Liver (tissue), 9 donors: Measurements from ENCODE around the gene RET. TPM values are rescaled to one million over a fixed set of nuclear protein-coding genes. Genes with fewer than 3 reads are reported as not detected.
A peak's percentile ranks its signal among the peaks of the same experiment; 100 is the strongest.

Experiments used
- DNase-seq: peaks from one replicate; pipeline ENCODE4 v3.0.0-alpha.2; 2017; ENCODE audit warnings: low spot score
- H3K27ac ChIP-seq, 2 donors: one replicate each; pipeline ENCODE4 v1.7.0; 2013; ENCODE audit warnings: inconsistent platforms in 2 of 2, low read length in 2 of 2, control low read depth in 1 of 2, low read depth in 1 of 2, mild to moderate bottlenecking in 1 of 2
- H3K27me3 ChIP-seq, 4 donors: one replicate each; pipeline versions ENCODE4 v1.6.1 to v1.7.0; 2013; ENCODE audit warnings: low read length in 3 of 4, inconsistent platforms in 1 of 4, mild to moderate bottlenecking in 1 of 4, moderate library complexity in 1 of 4; ENCODE audit not compliant: control insufficient read depth in 4 of 4, insufficient read depth in 4 of 4
- H3K36me3 ChIP-seq, 4 donors: one replicate each; pipeline versions ENCODE4 v1.6.1 to v1.7.0; 2013; ENCODE audit warnings: low read length in 3 of 4, mild to moderate bottlenecking in 3 of 4, low read depth in 1 of 4, moderate library complexity in 1 of 4; ENCODE audit not compliant: control insufficient read depth in 4 of 4, insufficient read depth in 3 of 4
- H3K4me1 ChIP-seq, 4 donors: one replicate each; pipeline versions ENCODE4 v1.6.1 to v1.7.0; 2013; ENCODE audit warnings: low read length in 3 of 4, mild to moderate bottlenecking in 3 of 4, moderate library complexity in 1 of 4; ENCODE audit not compliant: control insufficient read depth in 4 of 4, insufficient read depth in 4 of 4
- H3K4me3 ChIP-seq, 3 donors: one replicate each; pipeline versions ENCODE4 v1.6.1 to v1.7.0; 2013; ENCODE audit warnings: low read length in 3 of 3, control low read depth in 1 of 3, low read depth in 1 of 3, mild to moderate bottlenecking in 1 of 3
- H3K9ac ChIP-seq, 2 donors: one replicate each; pipeline ENCODE4 v1.7.0; 2013; ENCODE audit warnings: low read length in 2 of 2, mild to moderate bottlenecking in 2 of 2, moderate library complexity in 2 of 2, control low read depth in 1 of 2, low read depth in 1 of 2
- H3K9me3 ChIP-seq, 4 donors: one replicate each; pipeline versions ENCODE4 v1.6.1 to v1.7.0; 2013; ENCODE audit warnings: low read length in 3 of 4; ENCODE audit not compliant: control insufficient read depth in 4 of 4
- ATF3 ChIP-seq: IDR thresholded peaks from 2 replicates; pipeline ENCODE4 v1.6.1; 2016; ENCODE audit warnings: antibody characterized with exemption
- CTCF ChIP-seq: fragments of 150-350 bp; IDR thresholded peaks from 2 replicates; pipeline ENCODE4 v1.5.1; 2017; ENCODE audit warnings: improper control_type of control experiment, low read depth, low read length; ENCODE audit not compliant: missing input control
- EGR1 ChIP-seq, 2 donors: IDR thresholded peaks; 2 replicates each; pipeline ENCODE4 v1.6.1; 2016 to 2018; ENCODE audit warnings: antibody characterized with exemption in 2 of 2, low read depth in 2 of 2
- FOXA1 ChIP-seq: IDR thresholded peaks from 2 replicates; pipeline ENCODE4 v1.6.1; 2016; ENCODE audit warnings: antibody characterized with exemption
- FOXA2 ChIP-seq: IDR thresholded peaks from 2 replicates; pipeline ENCODE4 v1.6.1; 2016; ENCODE audit warnings: antibody characterized with exemption
- GABPA ChIP-seq, 2 donors: IDR thresholded peaks in 1 of 2; conservative IDR thresholded peaks in 1 of 2; 2 replicates each; pipeline ENCODE4 v1.6.1; 2016; ENCODE audit warnings: antibody characterized with exemption in 2 of 2, mild to moderate bottlenecking in 1 of 2, moderate library complexity in 1 of 2
- HNF4A ChIP-seq, 2 donors: conservative IDR thresholded peaks; 2 replicates each; pipeline ENCODE4 v1.6.1; 2016; ENCODE audit warnings: antibody characterized with exemption in 2 of 2, mild to moderate bottlenecking in 2 of 2
- HNF4G ChIP-seq: IDR thresholded peaks from 2 replicates; pipeline ENCODE4 v1.6.1; 2016; ENCODE audit warnings: antibody characterized with exemption
- JUND ChIP-seq, 2 donors: IDR thresholded peaks; 2 replicates each; pipeline ENCODE4 v1.6.1; 2016; ENCODE audit warnings: antibody characterized with exemption in 2 of 2
- MAX ChIP-seq: IDR thresholded peaks from 2 replicates; pipeline ENCODE4 v1.6.1; 2016; ENCODE audit warnings: antibody characterized with exemption
- NR2F2 ChIP-seq: IDR thresholded peaks from 2 replicates; pipeline ENCODE4 v1.6.1; 2016; ENCODE audit warnings: antibody characterized with exemption
- RAD21 ChIP-seq, 2 donors: IDR thresholded peaks; 2 replicates each; pipeline ENCODE4 v1.6.1; 2016; ENCODE audit warnings: antibody characterized with exemption in 2 of 2, mild to moderate bottlenecking in 2 of 2
- REST ChIP-seq: IDR thresholded peaks from 2 replicates; pipeline ENCODE4 v1.6.1; 2016; ENCODE audit warnings: antibody characterized with exemption, mild to moderate bottlenecking
- RXRA ChIP-seq, 2 donors: IDR thresholded peaks; 2 replicates each; pipeline ENCODE4 v1.6.1; 2017 to 2018; ENCODE audit warnings: antibody characterized with exemption in 2 of 2, mild to moderate bottlenecking in 1 of 2
- SP1 ChIP-seq: IDR thresholded peaks from 2 replicates; pipeline ENCODE4 v1.6.1; 2018; ENCODE audit warnings: antibody characterized with exemption, mild to moderate bottlenecking
- TAF1 ChIP-seq: conservative IDR thresholded peaks from 2 replicates; pipeline ENCODE4 v1.6.1; 2016; ENCODE audit warnings: antibody characterized with exemption, mild to moderate bottlenecking
- YY1 ChIP-seq: IDR thresholded peaks from 2 replicates; pipeline ENCODE4 v1.6.1; 2016; ENCODE audit warnings: antibody characterized with exemption, mild to moderate bottlenecking
- ZBTB33 ChIP-seq: IDR thresholded peaks from 2 replicates; pipeline ENCODE4 v1.6.1; 2016; ENCODE audit warnings: antibody characterized with exemption
- WGBS: extraction: QIAGEN DNeasy Blood & Tissue Kit; methylation state at CpG from one replicate; pipeline ENCODE4 v1.1.7; 2013; 5-methylcytosine and 5-hydroxymethylcytosine counted together
- polyA plus RNA-seq, 2 donors: library from polyadenylated mRNA; stranded (reverse) in 1 of 2; unstranded in 1 of 2; fragments of 200-250 nt in 1 of 2; fragments of >200 nt in 1 of 2; fragmentation: Nextera tagmentation in 1 of 2; extraction: Ambion mirVana in 1 of 2; gene quantifications; one replicate each; pipeline versions ENCODE4 v1.2.1 to v1.2.3, GENCODE V29; 2013 to 2015
- total RNA-seq, 2 donors: library from RNA; depleted of rRNA; stranded (reverse); fragments of >200 nt; gene quantifications; one replicate each; pipeline ENCODE4 v1.2.3, GENCODE V29; 2014
- donor health status: healthy.
- donor health status: healthy.
- donor health status: healthy.
- donor health status: healthy.
- donor health status: healthy.

Gene RET
- total and polyA plus RNA-seq, 4 donors, result 0.09 to 2.5 (median 0.33) TPM; not detected in 1

- no peak for TF ChIP-seq GABPA (IDR thresholded peaks at IDR 0.05 in 1 of 2, conservative IDR thresholded peaks at IDR 0.05 in 1 of 2)
- TF ChIP-seq HNF4A (conservative IDR thresholded peaks at IDR 0.05), result no peak
Observed at GRCh38 chr10:43050011-43050410, 26.9 kb upstream of the RET start (continued).

GRCh38 chr10:43053825-43054224 is 23.0 kb upstream of the RET start:
- Histone ChIP-seq H3K9ac (no peak overlapping the region), H3K9me3 (no peaks in the 10 kb centered on the region), H3K27ac (peak overlapping the region in 1 of 2 donors; percentile 16), H3K27me3 (no peaks in the 10 kb centered on the region), H3K4me1 (peaks cover 15 to 41% (median 32%) of the 10 kb centered on the region in 4 donors), H3K36me3 (no peaks in the 10 kb centered on the region), H3K4me3 (no peak overlapping the region)
- WGBS, result 40% methylated on average over 8 of the region's 8 CpGs
- DNase-seq, result no peak
- TF ChIP-seq FOXA1 (peak; percentile 39), CTCF (no peak), REST (peak; percentile 38), TAF1 (no peak), HNF4A (conservative IDR thresholded peaks at IDR 0.05) (peak in 1 of 2 donors; percentile 83), FOXA2 (peak; percentile 32), EGR1 (IDR thresholded peaks at IDR 0.05; ENCODE audit: low read depth in 2 of 2) (no peak), SP1 (no peak), NR2F2 (no peak), RAD21 (IDR thresholded peaks at IDR 0.05) (peak in 1 of 2 donors; percentile 25), JUND (IDR thresholded peaks at IDR 0.05) (peak in 1 of 2 donors; percentile 49), ZBTB33 (peak; percentile 52), MAX (peak; percentile 84), ATF3 (no peak), HNF4G (no peak), GABPA (IDR thresholded peaks at IDR 0.05 in 1 of 2, conservative IDR thresholded peaks at IDR 0.05 in 1 of 2) (no peak), YY1 (peak; percentile 63), RXRA (IDR thresholded peaks at IDR 0.05) (peak in 1 of 2 donors; percentile 91)
